HG03039 (cell line): Measurements from ENCODE around the gene RHOH.

Source experiments
- ATAC-seq: cut with Tn5 transposase; IDR thresholded peaks from one replicate; pipeline ENCODE4 v1.9.1; 2021; ENCODE audit warnings: mild to moderate bottlenecking, moderate library complexity; ENCODE audit not compliant: unreplicated experiment

The RHOH gene

GRCh38 chr4:40187386-40187906 lies 9.4 kb upstream of the RHOH start:
- no peak for ATAC-seq

- ATAC-seq = no peak
Observed at GRCh38 chr4:40190019-40190418, 6.8 kb upstream of the RHOH start.

DNA sequence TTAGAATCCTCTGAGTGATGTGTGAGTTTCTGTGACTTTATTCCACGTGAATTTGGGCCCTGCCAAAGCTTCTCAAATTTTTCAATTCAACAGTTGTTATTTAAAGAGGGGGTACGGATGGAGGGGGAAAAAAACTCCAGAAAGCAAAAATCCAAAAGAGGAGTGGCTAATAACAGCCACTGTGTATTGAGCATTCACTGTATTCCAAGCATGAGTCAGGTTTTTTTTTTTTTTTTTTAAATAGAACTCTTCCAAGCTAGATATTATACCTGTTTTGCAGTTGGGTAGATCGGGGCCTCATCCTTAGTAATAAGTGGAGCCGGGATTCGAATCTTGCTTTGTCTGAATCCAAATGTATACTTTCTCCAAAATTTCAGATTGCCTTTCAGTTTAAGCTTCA lies 6.4 kb upstream of the RHOH start:
- no peak for ATAC-seq

DNA sequence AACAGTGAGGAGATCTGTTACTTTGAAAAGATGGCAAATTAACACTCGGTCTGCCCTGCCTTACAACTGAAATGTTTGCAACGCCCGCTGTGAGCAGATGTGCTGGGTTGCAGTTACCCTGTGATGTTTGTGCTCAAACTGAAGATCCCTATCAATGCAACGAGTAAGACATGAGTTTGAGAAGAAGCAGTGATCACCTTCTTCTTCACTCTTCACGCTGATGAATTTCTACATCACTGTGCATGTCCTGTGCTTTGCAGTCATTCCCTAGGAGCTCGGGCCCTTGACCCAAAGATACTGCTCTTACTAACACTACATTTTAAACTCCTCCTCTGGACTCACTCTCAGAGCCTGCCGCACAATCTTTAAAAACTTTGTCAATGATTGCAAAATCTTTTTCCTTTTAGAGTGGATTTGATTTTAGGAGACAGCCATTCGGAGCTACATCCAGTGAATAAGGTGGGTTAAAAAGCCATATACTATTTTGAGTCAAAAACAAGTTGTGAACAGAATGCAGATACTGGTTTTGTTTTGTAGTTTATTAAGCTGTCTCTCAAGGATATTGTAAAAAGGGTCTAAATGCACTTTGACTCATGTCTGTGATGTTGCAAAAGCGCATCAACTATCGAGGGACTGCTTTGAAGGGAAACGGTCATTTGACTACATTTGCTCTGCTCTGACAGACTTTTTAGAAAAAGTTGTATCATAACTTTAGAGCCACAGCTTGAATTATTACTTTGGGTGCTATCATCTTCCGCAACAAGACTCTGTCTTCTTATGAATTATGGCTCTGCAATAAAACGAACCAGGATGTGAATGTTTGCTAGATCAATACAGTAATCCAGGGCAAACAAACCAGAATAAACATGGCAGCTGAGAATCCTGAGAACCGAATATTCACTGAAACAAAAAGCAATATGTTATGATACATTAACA lies 5.7 kb upstream of the RHOH start:
- no peak for ATAC-seq

DNA sequence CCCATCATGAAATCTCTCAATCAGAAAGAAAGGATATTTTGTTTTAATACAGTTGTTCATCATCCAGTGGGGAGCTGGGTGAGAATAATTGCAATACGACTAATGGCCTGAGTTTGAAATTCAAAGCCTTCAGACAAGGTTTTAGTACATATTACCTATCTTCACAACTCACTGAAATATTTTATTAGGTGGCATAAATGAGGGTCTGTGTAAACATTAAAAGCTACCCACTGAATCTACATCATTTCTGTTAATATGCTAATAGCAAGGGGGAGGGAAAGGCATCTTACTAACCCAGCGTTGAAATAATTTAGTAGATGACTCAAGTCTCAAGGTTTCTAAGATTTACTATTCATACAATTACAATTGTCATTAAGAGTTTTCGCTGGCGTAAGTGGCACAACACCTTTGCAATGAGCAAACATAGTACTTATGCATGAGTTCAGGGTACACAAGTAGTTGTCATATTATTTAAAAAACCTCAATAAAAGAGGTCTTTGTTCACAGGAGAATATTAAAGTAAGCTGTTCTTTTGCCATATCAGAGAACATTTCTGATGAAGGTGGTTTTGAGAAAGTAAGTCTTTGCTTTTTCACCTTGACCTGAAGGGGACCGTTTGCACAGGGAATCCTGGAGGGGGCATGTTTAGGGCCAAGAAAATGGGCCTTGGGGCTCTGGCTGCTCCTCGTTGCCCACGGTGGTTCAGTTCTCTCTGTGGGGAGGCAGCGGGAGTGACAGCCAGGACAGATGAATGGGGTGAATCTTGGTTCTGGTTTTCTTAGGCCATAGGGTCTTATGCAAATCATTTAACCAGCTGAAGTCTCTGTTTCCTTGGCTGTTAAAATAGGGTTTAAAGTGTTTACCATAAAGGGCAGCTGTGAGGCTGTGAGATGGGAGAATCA lies 4.5 kb upstream of the RHOH start:
- no peak for ATAC-seq

GRCh38 chr4:40193016-40193571 lies 3.7 kb upstream of the RHOH start:
- ATAC-seq = no peak

DNA sequence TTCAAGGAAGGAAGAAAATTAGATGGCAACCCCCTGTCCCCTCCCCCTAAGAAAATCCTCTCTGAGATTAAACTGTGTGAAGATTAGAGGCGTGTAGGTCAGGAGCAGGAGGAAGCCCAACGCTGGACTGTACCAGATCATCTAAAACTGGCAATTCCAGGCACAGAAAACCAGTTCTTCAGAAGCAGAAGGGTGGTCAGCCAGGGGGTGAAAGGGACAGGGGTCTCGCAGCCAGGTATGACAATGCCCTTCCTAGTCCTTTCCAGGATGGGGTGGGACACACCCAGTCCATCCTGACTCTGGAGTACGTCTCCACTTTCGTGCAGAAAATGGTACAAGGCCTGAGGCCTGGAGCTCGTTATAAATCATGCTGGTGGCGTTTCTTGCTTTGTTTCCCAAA lies 3.3 kb upstream of the RHOH start:
- ATAC-seq = no peak

GRCh38 chr4:40194602-40195161 lies 2.1 kb upstream of the RHOH start:
- no peak for ATAC-seq

DNA sequence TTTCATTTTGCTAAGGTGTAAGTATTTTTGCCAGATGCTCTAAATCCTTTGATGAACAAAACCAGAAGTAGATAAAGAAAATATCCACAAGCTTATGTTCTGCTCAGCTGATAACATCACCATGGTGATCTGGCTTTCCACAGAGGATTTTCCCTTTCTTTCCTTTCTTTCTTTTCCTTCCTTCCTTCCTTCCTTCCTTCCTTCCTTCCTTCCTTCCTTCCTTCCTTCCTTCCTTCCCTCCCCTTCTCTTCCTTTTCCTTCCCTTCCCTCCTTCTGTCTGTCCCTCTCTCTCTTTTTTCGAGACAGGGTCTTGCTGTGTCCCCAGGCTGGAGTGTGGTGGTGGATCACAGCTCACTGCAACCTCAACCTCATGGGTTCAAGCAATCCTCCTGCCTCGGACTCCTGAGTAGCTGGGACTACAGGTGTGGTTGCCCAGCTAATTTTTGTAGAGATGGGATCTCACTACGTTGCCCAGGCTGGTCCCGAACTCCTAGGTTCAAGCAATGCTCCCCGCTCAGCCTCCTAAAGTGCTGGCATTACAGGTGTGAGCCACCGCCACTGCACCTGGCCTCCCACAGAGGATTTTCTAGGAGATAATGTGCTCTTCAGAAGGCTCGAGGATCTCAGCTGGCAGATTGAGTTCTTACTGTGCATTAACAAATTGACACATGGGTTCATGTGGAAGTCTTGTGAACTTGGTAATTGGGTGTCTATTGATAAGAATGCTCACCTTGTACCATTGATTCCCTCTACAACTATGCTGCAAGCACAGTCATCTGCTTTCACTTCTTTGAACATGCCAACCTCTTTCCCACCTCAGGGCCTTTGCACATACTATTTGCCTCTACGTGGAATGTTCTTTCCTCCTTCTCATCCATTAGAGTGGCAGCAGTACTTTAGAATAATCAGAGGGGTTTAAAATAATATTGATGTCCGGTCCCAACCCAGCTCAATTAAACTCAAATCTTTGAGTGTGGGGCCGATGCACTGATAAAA lies 1.4 kb upstream of the RHOH start:
- ATAC-seq = no peak

GRCh38 chr4:40196272-40196671 lies 559 bp upstream of the RHOH start:
- ATAC-seq = no peak

- no peak for ATAC-seq
Observed at GRCh38 chr4:40197879-40198689, 1.3 kb downstream of the RHOH start.

DNA sequence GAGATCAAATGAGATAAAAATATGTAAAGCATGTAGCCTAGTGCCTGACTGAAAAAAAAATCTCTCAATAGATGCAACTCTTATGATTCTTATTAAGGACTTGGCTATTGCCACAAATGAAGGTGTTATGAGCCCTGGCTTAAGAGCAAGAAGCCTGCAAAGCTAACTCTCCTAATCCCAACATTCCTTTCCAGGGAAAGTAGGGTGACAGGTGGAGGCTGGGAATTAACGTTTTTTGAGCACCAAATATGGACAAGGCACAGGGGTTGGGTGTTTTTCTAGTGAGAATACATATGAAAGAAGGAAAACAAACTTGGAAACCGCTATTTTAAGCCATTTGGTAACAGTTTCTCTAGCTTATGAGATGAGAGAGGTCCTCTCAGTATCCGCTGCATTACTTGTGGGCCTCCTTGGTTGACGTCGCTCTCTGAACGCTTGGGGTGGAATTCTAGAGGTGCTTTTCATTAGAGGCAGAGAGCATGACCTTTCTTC lies 2.4 kb downstream of the RHOH start:
- no peak for ATAC-seq

- ATAC-seq = peak; percentile 40
Observed at GRCh38 chr4:40199999-40200874, 3.4 kb downstream of the RHOH start.

DNA sequence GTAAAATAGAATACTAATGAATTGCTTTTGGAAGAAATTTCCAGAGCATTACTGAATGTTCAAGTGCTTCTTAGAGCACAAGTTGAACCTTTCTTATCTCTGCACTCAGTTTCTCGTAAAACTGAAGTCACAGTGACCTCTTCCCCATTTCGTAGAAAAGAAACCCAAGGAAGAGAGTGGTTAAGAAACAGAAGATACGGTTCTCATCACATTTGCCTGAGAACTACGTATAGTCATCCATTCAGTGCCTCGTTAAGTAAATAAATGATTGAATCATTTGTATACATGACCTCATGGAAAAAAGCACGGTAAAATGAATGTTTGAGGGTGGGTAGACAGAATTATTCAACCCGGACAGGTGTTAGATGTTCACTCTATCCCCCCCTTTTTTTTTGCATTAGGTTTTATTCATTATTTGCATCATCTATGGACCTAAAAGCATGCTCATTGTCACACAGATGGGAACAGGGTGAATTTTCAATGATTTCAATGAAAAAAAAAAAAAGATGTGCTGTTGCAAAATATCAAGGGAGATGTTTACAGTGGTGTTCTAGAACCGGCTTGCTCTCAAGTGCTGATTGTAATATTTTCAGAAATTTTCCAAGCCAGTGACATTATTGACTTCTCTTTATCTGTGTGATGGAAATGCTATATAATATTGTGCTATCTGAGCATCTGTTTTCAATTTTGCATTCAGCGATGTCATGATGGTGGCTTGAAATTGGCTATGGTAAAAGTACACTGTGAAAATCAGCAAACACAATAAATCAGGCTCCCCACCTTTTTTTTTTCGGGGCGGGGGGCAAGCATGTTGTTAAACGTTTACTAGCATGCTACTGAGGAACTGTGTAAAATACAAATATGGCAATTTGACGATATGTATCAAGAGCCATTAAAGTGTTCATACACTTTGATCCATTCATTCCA lies 4.3 kb downstream of the RHOH start:
- ATAC-seq = no peak

DNA sequence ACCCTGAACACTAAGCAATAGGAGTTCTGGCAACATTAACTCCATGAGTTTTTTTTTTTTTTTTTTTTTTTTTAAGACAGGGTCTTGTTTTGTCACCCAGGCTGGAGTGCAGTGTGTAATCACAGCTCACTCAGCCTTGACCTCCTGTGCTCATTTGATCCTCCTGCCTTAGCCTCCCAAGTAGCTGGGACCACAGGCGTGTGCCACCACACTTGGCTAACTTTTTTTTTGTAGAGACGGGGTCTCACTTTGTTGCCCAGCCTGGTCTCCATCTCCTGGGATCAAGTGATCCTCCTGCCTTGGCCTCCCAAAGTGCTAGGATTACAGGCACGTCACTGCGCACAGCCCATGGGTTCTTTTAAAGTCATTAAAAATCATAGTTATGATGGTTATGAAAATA lies 5.1 kb downstream of the RHOH start:
- ATAC-seq = no peak

DNA sequence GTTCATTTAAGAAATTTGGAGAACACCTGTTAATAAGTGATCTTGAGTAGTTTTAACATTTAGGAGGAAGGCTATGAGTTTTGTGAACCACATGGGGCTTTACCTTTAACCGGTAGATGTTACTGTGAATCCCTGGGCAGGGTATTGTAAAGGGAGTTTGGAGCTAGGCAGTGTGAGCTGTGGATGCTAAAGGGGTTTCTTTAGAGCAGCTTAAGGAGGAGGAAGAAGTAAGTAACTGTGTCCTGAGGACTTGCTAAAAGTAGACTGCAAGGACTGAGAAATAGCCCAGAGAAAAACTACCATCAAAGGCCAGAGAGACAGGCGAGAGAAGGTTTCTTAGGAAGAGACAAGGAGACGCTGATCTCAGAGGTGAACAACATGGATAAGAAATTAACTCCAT lies 5.6 kb downstream of the RHOH start:
- ATAC-seq = no peak
